Kidney (tissue), 14 donors: ENCODE data around the gene BTBD2. TPM values are rescaled to one million over a fixed set of nuclear protein-coding genes. Genes with fewer than 3 reads are reported as not detected.

Source experiments
- DNase-seq, 5 donors: peaks; one replicate each; pipeline ENCODE4 v3.0.0-alpha.2; 2013 to 2020
- FAIRE-seq: peaks from 2 replicates; lab custom pipeline; 2012; peaks lifted over from hg19 to GRCh38; lab: Jason Lieb, UNC
- H3K27ac ChIP-seq, 2 donors: one replicate each; pipeline ENCODE4 v1.7.0; 2013; ENCODE audit warnings: low read depth in 2 of 2, low read length in 2 of 2, inconsistent platforms in 1 of 2
- H3K27me3 ChIP-seq: one replicate; pipeline ENCODE4 v1.7.1; 2013; ENCODE audit warnings: low read length, inconsistent platforms; ENCODE audit not compliant: control insufficient read depth, insufficient read depth
- H3K36me3 ChIP-seq, 3 donors: one replicate each; pipeline versions ENCODE4 v1.7.0 to v1.7.1; 2013; ENCODE audit warnings: low read length in 3 of 3, control low read depth in 1 of 3, inconsistent platforms in 1 of 3; ENCODE audit not compliant: insufficient read depth in 3 of 3, control insufficient read depth in 2 of 3
- H3K4me1 ChIP-seq, 3 donors: one replicate each; pipeline versions ENCODE4 v1.7.0 to v1.7.1; 2013; ENCODE audit warnings: low read length in 3 of 3, inconsistent platforms in 1 of 3, low read depth in 1 of 3; ENCODE audit not compliant: control insufficient read depth in 2 of 3, insufficient read depth in 2 of 3
- H3K4me3 ChIP-seq, 3 donors: one replicate each; pipeline versions ENCODE4 v1.7.0 to v1.8.1; 2013; ENCODE audit warnings: low read length in 3 of 3, control low read depth in 1 of 3, inconsistent platforms in 1 of 3
- H3K9ac ChIP-seq, 3 donors: one replicate each; pipeline versions ENCODE4 v1.7.0 to v1.7.1; 2013; ENCODE audit warnings: low read length in 3 of 3, control low read depth in 1 of 3, inconsistent platforms in 1 of 3
- H3K9me3 ChIP-seq, 3 donors: one replicate each; pipeline versions ENCODE4 v1.7.0 to v1.7.1; 2013; ENCODE audit warnings: low read length in 3 of 3, control low read depth in 1 of 3, inconsistent platforms in 1 of 3; ENCODE audit not compliant: control insufficient read depth in 2 of 3, insufficient read depth in 1 of 3
- CTCF ChIP-seq: IDR thresholded peaks from 3 replicates; pipeline ENCODE4 v1.5.1; 2012; ENCODE audit warnings: mild to moderate bottlenecking, moderate library complexity, borderline replicate concordance; ENCODE audit not compliant: insufficient read depth; ENCODE audit errors: extremely low read depth
- intact Hi-C: fragments of 100-400 bp; cut with DNase I; formaldehyde crosslinking; loops from one replicate; pipeline ENCODE4 v1.11.1; 2022
- polyA plus RNA-seq: library from polyadenylated mRNA; stranded (reverse); fragments of 350-450 nt; fragmentation: Illumina TruSeq; extraction: RNeasy Lipid Tissue Mini Kit (QIAGEN cat#74804); gene quantifications from one replicate; pipeline ENCODE4 v1.2.3, GENCODE V29; 2014; ENCODE audit warnings: low read depth, low replicate concordance; ENCODE audit not compliant: insufficient read depth
- total RNA-seq: library from RNA; stranded (reverse); fragmentation: NEBNext Ultra II Directional; extraction: Animal tissue kit (Norgen Biotek cat#: 25700); gene quantifications from one replicate; pipeline ENCODE4 v1.2.1, GENCODE V29; 2021
- donor health status: control.
- donor health status: control.
- donor health status: control.
- donor health status: control.
- donor health status: control.
- donor health status: DM: yes; HTN: yes; CAD: no.
- donor health status: Normal renal cell carcinoma (clear cell type).

BTBD2 gene
- total and polyA plus RNA-seq, 2 donors from 2014 or later: 57.0 to 70.3 TPM

GRCh38 chr19:1980091-1980808 lies 35.3 kb downstream of the BTBD2 start:
- no peak overlapping the region for H3K4me3 ChIP-seq
- FAIRE-seq (no peak), DNase-seq (peak in 2 of 5 donors; percentile 38 to 45)
- peak overlapping the region in 1 of 2 donors; percentile 57 for H3K27ac ChIP-seq
- no peaks in the 10 kb centered on the region for H3K4me1 ChIP-seq
- H3K9ac ChIP-seq: no peak overlapping the region
- H3K36me3 ChIP-seq: peaks cover under 1 to 3% (median 2%) of the 10 kb centered on the region in 3 donors
- no peaks in the 10 kb centered on the region for H3K27me3 ChIP-seq
- TF ChIP-seq CTCF: no peak
- no peaks in the 10 kb centered on the region for H3K9me3 ChIP-seq
- intact Hi-C loops: no loop called here

DNA sequence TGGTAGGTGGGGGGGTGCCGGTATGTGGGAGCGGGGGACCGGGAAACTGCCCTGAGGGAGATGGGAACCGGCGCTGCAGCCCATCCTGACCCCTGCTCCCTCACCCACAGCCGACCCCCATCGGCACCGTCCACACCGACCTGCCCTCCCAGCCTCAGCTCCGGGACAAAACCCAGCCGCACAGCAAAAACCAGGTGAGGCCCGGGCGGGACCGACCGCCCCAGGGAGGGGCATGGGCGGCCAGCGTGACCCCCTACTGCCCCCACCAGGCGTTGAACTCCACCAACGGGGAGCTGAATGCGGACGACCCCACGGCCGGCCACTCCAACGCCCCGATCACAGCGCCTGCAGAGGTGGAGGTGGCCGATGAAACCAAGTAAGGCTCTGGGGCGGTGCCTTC lies 35.9 kb downstream of the BTBD2 start:
- Histone ChIP-seq H3K36me3 (peaks cover 2 to 5% (median 4%) of the 10 kb centered on the region in 3 donors), H3K9ac (no peak overlapping the region), H3K27ac (no peak overlapping the region), H3K4me3 (no peak overlapping the region), H3K9me3 (no peaks in the 10 kb centered on the region), H3K27me3 (no peaks in the 10 kb centered on the region), H3K4me1 (no peaks in the 10 kb centered on the region)
- DNase-seq (peak in 1 of 5 donors; percentile 73), FAIRE-seq (no peak)
- TF ChIP-seq CTCF: no peak
- intact Hi-C loops: no loop called here

DNA sequence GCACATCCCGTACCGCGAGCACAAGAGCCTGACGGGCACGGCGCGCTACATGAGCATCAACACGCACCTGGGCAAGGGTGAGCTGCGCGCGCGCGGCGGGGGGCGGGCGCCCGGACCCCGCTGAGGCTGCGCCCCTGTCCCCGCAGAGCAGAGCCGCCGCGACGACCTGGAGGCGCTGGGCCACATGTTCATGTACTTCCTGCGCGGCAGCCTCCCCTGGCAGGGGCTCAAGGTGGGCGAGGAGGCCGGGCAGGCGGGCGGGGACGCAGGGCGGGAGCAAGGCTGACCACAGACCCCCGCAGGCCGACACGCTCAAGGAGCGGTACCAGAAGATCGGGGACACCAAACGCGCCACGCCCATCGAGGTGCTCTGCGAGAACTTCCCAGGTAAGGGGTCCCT lies 36.5 kb downstream of the BTBD2 start:
- H3K4me3 ChIP-seq: no peak overlapping the region
- no peaks in the 10 kb centered on the region for H3K9me3 ChIP-seq
- no peak overlapping the region for H3K9ac ChIP-seq
- DNase-seq: no peak
- no peaks in the 10 kb centered on the region for H3K4me1 ChIP-seq
- no peak for FAIRE-seq
- H3K36me3 ChIP-seq: peaks cover 2 to 5% (median 4%) of the 10 kb centered on the region in 3 donors
- TF ChIP-seq CTCF: no peak
- no peaks in the 10 kb centered on the region for H3K27me3 ChIP-seq
- intact Hi-C loops: no loop called here
- H3K27ac ChIP-seq: no peak overlapping the region
